Measurements from ENCODE around the gene TM2D1.
"Not testable (repeated sequence)": the region's sequence is repeated elsewhere in the genome, so short reads cannot be mapped to it uniquely, and the experiment has no call there.

The TM2D1 gene

GRCh38 chr1:61711969-61712368, 13.0 kb downstream of the TM2D1 start:
- no peak for DNase-seq

- DNase-seq = not testable (repeated sequence)
Observed at GRCh38 chr1:61711257-61711656, 13.7 kb downstream of the TM2D1 start.

- no peak for DNase-seq
Observed at GRCh38 chr1:61709908-61710289, 15.0 kb downstream of the TM2D1 start.

GRCh38 chr1:61708953-61709907, 15.7 kb downstream of the TM2D1 start:
- no peak for DNase-seq

GRCh38 chr1:61699911-61700851, 24.8 kb downstream of the TM2D1 start:
- no peak for DNase-seq

GRCh38 chr1:61692155-61692800, 32.7 kb downstream of the TM2D1 start:
- no peak for DNase-seq

GRCh38 chr1:61687901-61688300, 37.0 kb downstream of the TM2D1 start:
- DNase-seq = no peak

- no peak for DNase-seq
Observed at GRCh38 chr1:61682891-61683290, 42.0 kb downstream of the TM2D1 start.

- no peak for DNase-seq
Observed at GRCh38 chr1:61680500-61680899, 44.4 kb downstream of the TM2D1 start.

- not testable (repeated sequence) for DNase-seq
Observed at GRCh38 chr1:61676881-61677280, 48.1 kb downstream of the TM2D1 start.

- no peak for DNase-seq
Observed at GRCh38 chr1:61674221-61674620, 50.7 kb downstream of the TM2D1 start.

- DNase-seq = no peak
Observed at GRCh38 chr1:61672376-61672775, 52.6 kb downstream of the TM2D1 start.

- no peak for DNase-seq
Observed at GRCh38 chr1:61670445-61670844, 54.5 kb downstream of the TM2D1 start.

- DNase-seq = no peak
Observed at GRCh38 chr1:61670016-61670415, 54.9 kb downstream of the TM2D1 start.

- no peak for DNase-seq
Observed at GRCh38 chr1:61659061-61659460, 65.9 kb downstream of the TM2D1 start.

GRCh38 chr1:61655453-61655852, 69.5 kb downstream of the TM2D1 start:
- DNase-seq = no peak

- no peak for DNase-seq
Observed at GRCh38 chr1:61654067-61654466, 70.9 kb downstream of the TM2D1 start.

GRCh38 chr1:61648983-61649742, 75.8 kb downstream of the TM2D1 start:
- no peak for DNase-seq

GRCh38 chr1:61647142-61647541, 77.8 kb downstream of the TM2D1 start:
- no peak for DNase-seq

GRCh38 chr1:61645476-61645875, 79.5 kb downstream of the TM2D1 start:
- DNase-seq = no peak

- no peak for DNase-seq
Observed at GRCh38 chr1:61644303-61644702, 80.6 kb downstream of the TM2D1 start.

Data from activated gamma-delta T cell treated with Interleukin-2 at 50 U/mL for 16 hours (primary cell).